DLD1 (cell line): ENCODE data around the gene E2F4.

ENCODE experiments used
- in situ Hi-C: cut with HindIII; loops from 2 replicates; pipeline ENCODE4 v1.10.0; 2017; ENCODE audit warnings: low sequenced_read_pairs

The E2F4 gene

DNA sequence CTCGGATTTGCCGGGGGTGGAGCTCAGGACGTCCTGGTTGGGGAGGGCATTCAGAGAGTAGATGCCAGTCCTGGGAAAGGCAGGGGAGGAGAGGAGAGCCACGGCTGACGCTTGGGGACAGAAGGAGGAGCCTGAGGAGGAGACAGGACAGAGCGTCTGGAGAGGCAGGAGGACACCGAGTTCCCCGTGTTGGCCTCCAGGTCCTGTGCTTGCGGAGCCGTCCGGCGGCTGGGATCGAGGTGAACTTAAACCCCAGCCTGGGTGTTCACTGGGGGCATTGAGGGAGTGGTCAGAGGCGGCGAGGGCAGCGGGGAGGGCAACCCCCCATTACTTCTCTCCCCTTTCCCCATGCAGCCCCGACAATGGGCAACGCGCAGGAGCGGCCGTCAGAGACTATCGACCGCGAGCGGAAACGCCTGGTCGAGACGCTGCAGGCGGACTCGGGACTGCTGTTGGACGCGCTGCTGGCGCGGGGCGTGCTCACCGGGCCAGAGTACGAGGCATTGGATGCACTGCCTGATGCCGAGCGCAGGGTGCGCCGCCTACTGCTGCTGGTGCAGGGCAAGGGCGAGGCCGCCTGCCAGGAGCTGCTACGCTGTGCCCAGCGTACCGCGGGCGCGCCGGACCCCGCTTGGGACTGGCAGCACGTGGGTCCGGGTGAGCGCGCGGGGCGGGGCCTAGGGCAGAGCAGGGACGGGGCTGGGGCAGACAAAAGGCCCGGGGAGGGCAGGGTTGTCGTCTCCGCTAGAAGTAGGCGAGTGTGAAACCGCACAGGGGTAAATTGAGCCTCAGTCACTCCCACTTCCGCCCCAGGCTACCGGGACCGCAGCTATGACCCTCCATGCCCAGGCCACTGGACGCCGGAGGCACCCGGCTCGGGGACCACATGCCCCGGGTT lies 17.9 kb upstream of the E2F4 start:
- in situ Hi-C loops, result no loop called here

GRCh38 chr16:67174706-67175231 lies 17.2 kb upstream of the E2F4 start:
- in situ Hi-C loops, result no loop called here

DNA sequence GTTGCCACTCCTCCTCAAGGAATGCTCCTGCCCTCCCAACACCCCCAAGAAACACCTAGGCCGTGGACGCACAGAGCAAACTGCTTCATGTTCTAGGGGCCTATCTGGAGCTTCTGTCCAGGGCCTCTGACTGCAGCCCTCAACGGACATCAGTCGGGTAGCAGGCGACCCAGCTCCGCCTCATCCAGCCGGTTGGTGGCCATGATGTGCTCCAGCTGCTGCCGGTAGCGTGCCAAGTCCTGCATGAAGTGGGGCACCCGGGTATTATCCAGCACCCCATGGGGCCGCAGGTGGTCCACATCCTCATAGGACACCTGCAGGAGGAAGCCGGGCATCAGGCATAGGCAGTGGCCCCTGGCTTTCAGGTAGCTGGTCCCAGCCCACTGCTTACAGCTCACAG lies 15.3 kb upstream of the E2F4 start:
- in situ Hi-C loops, result no loop called here

DNA sequence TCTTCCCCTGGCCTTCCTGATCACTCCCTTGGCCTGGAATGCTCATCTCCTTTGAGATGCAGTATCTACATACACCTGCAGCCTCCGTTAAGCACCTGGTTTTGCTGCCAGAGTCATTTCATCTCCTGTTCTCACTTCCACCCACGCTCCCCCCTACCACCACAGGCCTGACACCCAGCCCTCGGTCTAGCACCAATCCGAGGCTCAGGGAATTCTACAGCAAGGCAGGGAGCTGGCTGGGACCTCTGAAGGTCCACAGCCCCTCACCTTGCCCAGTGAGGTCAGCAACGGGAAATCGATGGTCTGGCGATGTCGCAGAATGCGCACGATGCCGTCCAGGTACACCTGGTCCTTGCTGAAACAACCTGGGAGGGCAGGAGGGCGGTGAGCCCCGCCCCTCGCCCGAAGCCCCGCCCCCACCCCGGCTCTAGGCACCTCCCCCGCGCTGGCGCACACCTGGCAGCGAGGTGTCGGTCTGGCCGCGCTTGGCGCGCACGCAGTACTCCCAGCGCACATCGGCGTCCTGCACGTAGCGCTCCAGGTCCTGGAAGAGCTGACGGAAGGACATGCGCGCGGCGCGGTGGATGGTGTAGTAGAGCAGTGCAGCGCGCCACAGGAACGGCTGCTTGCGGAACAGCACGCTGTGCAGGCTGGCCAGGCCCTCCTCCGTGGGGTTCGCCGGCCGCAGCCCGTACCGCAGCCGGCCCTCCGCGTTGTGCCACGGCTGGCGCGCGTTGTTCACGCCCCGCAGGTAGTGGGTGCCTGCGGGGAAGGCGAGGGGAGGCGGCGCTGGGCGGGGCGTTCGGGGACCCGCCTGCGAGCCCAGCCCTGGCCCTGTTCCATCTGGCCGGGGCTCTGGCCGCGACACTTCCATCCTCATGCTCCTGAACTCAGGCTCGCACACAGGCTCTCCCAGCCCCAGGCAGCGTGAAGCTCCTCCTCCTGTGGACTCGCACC lies 13.9 kb upstream of the E2F4 start:
- in situ Hi-C loops, result no loop called here

- in situ Hi-C loops, result no loop called here
These were observed 12.4 kb upstream of the E2F4 start for GRCh38 chr16:67179421-67180080.

GRCh38 chr16:67180166-67180565 lies 11.8 kb upstream of the E2F4 start:
- in situ Hi-C loops, result no loop called here

DNA sequence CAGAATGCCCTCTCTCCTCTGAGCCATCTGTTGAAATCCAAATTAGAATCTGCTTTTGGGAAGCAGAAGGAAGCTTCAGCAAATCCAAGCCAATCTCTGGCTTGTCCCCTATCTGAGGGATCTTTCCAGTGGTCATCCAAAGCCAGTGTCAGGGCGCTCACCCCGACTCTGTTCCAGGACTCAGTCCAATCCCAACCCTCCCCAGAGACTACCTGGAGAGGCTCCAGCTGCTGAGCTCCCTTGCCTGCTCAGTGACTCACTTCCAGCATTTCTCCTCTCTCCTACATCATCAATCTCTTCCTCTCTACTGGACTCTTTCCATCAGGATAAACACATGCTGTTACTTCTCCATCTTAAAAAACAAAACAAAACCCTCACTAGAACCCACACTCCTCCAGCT lies 10.6 kb upstream of the E2F4 start:
- in situ Hi-C loops, result no loop called here

- in situ Hi-C loops, result no loop called here
These were observed 9.7 kb upstream of the E2F4 start for GRCh38 chr16:67182288-67182687.

DNA sequence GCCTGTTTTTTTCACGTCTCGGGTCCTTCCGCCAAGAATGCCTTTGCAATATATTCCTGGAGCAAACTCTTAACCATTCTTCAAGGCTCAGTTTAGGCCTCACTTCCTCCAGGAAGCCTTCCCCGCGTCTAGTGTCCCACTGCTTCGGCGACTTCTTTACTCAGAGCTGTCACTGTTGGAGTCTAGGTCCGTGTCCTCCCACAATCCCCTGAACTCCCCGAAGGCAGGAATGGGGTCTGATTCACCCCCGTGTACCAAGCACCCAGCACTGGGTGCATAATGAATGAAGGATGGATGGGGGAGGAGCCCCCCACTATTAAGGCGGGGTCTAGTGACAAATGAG lies 8.7 kb upstream of the E2F4 start:
- in situ Hi-C loops, result no loop called here

GRCh38 chr16:67183627-67184452 lies 8.1 kb upstream of the E2F4 start, which contains the start of gene MATCAP1:
Gene MATCAP1, minus strand, starts transcription at chr16:67183963. Its CDS starts 3,353 bp downstream, at chr16:67180610.
- in situ Hi-C loops, result no loop called here

DNA sequence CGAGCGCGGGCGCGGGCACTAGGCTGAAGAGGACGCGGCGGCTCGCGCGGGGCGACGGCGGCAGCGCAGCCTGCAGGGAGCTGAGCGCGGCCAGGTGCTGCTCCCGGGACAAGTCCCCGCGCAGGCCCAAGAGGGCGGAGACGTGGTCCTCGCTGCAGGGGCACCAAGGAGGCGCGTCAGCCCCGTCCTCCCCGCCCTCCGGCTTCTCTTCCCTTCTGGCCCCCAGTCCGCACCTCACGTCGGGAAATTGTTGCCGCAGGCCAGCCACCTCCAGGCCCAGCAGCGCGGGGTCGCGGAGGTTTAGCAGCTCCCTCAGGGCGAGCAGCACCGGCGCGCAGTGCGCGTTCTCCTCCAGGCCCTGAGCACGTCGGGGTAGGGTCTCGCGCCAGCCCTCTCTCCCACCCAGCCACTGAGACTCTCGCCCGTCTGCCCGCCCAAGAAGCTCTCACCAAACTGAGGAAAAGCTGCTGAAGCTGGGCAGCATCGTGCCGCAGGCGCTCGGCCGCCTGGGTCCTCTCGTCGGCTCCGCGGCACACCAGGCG lies 7.4 kb upstream of the E2F4 start:
- in situ Hi-C loops, result no loop called here

- in situ Hi-C loops, result no loop called here
These were observed 6.8 kb upstream of the E2F4 start for GRCh38 chr16:67184995-67185650.

- in situ Hi-C loops, result no loop called here
These were observed 6.3 kb upstream of the E2F4 start for GRCh38 chr16:67185651-67186134.

- in situ Hi-C loops, result no loop called here
These were observed 5.4 kb upstream of the E2F4 start for GRCh38 chr16:67186550-67186950.

GRCh38 chr16:67187175-67187890 lies 4.6 kb upstream of the E2F4 start:
- in situ Hi-C loops, result no loop called here

- in situ Hi-C loops, result no loop called here
These were observed 3.6 kb upstream of the E2F4 start for GRCh38 chr16:67188323-67188722.

DNA sequence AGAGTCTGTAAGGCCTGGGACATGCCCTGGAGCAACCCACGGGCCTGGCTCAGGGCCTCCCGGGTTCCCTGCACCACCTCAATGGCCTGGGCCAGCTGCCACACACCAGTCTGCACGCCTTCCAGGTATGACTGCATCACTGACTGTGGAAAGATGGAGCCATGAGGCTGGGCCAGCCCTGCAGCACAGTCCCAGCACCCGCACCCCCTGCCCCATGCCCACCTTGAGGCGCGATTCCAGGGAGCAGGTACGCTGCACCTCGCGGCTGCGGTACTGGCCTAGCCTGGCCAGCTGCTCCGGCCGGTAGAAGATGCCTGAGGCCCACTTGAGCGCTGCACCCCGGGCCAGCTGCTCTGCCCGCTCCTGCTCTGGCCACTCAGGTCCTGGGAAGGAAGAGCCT lies 3.2 kb upstream of the E2F4 start:
- in situ Hi-C loops, result no loop called here

- in situ Hi-C loops, result no loop called here
These were observed 1.9 kb upstream of the E2F4 start, which contains the start of gene EXOC3L1 for GRCh38 chr16:67190041-67190440. Gene EXOC3L1, minus strand, starts transcription at chr16:67190136. Its CDS starts 460 bp downstream, at chr16:67189676.
